Measurements from ENCODE around the gene PIK3C2A. TPM values are rescaled to one million over a fixed set of nuclear protein-coding genes. Genes with fewer than 3 reads are reported as not detected.

The PIK3C2A gene, protein sequence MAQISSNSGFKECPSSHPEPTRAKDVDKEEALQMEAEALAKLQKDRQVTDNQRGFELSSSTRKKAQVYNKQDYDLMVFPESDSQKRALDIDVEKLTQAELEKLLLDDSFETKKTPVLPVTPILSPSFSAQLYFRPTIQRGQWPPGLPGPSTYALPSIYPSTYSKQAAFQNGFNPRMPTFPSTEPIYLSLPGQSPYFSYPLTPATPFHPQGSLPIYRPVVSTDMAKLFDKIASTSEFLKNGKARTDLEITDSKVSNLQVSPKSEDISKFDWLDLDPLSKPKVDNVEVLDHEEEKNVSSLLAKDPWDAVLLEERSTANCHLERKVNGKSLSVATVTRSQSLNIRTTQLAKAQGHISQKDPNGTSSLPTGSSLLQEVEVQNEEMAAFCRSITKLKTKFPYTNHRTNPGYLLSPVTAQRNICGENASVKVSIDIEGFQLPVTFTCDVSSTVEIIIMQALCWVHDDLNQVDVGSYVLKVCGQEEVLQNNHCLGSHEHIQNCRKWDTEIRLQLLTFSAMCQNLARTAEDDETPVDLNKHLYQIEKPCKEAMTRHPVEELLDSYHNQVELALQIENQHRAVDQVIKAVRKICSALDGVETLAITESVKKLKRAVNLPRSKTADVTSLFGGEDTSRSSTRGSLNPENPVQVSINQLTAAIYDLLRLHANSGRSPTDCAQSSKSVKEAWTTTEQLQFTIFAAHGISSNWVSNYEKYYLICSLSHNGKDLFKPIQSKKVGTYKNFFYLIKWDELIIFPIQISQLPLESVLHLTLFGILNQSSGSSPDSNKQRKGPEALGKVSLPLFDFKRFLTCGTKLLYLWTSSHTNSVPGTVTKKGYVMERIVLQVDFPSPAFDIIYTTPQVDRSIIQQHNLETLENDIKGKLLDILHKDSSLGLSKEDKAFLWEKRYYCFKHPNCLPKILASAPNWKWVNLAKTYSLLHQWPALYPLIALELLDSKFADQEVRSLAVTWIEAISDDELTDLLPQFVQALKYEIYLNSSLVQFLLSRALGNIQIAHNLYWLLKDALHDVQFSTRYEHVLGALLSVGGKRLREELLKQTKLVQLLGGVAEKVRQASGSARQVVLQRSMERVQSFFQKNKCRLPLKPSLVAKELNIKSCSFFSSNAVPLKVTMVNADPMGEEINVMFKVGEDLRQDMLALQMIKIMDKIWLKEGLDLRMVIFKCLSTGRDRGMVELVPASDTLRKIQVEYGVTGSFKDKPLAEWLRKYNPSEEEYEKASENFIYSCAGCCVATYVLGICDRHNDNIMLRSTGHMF (N-terminal part only)
- 10 to 100 TPM; 31.0 to 63.4 (median 43.2) TPM for total RNA-seq

DNA sequence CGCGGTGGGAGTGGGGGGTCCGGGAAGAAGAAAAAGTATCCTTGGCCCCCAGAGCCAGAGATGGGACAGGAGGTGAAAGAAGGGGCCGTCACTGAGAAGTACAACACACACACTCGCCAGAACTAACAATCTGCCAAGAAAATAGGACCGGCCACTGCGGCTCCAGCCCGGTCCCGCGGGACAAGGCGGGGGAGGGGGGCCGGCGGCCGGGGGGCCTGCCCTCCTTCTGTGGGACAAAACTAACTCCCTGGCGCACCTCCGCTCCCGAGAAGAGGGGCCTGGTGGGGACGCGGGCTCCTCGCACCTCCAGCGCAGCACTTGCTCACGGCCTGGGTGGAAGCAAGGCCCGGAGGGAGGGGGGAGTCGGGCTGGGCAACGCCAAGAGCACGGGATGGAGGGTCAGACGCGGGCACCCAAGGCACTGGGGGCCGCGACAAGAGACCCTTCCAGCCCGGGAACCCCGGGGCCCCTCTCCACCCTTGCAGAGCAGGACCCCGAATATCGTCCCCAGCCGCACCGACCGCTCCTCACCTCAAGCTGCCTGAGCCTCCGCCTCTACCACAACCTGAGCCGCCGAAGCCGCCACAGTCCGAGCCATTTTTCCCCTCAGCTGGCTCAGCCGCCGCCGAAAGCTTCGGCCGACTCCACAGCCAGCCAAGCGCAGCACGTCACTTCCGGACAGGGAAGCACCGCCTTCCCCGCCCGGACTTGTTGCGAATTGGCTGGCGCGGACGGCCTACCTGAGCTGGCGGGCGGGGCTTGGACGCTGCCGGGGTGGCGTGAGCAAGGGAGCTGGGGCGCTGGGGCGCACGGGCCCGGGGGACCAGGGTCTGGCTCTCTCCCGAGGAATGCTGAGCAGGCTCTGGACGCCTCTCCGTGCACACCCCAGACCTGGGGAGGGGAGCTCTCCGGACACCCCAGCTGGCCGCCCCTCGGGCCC lies at the start of gene PIK3C2A:
Gene PIK3C2A (minus strand): TSS at position 670 of the 940 bp plus-strand sequence. CDS start 38,245 bp downstream, outside the sequence.
- TF ChIP-seq, protein P1, sequence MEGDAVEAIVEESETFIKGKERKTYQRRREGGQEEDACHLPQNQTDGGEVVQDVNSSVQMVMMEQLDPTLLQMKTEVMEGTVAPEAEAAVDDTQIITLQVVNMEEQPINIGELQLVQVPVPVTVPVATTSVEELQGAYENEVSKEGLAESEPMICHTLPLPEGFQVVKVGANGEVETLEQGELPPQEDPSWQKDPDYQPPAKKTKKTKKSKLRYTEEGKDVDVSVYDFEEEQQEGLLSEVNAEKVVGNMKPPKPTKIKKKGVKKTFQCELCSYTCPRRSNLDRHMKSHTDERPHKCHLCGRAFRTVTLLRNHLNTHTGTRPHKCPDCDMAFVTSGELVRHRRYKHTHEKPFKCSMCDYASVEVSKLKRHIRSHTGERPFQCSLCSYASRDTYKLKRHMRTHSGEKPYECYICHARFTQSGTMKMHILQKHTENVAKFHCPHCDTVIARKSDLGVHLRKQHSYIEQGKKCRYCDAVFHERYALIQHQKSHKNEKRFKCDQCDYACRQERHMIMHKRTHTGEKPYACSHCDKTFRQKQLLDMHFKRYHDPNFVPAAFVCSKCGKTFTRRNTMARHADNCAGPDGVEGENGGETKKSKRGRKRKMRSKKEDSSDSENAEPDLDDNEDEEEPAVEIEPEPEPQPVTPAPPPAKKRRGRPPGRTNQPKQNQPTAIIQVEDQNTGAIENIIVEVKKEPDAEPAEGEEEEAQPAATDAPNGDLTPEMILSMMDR (IDR thresholded peaks at IDR 0.05), result no peak
- TF ChIP-seq POLR2AphosphoS5 (IDR thresholded peaks at IDR 0.05) (peak; percentile 63 to 84 (median 70)), POLR2A (IDR thresholded peaks at IDR 0.05) (peak in 1 of 2 donors; percentile 90), EP300 (IDR thresholded peaks at IDR 0.05) (no peak)
- peak within 1 kb of the TSS; percentile 69 for H3K4me3 ChIP-seq
- no peaks in the 10 kb centered on the region for H3K9me3 ChIP-seq
- peaks cover 28% of the 10 kb centered on the region for H3K4me1 ChIP-seq
- H3K36me3 ChIP-seq, result no peaks in the 10 kb centered on the region
- no peaks in the 10 kb centered on the region for H3K27me3 ChIP-seq
- peak within 1 kb of the TSS; percentile 93 for H3K27ac ChIP-seq
- WGBS, result under 1% methylated on average over 37 of the region's 72 CpGs
- peak; percentile 98 to 99 for DNase-seq (ENCODE audit: low spot score in 2 of 2)

DNA sequence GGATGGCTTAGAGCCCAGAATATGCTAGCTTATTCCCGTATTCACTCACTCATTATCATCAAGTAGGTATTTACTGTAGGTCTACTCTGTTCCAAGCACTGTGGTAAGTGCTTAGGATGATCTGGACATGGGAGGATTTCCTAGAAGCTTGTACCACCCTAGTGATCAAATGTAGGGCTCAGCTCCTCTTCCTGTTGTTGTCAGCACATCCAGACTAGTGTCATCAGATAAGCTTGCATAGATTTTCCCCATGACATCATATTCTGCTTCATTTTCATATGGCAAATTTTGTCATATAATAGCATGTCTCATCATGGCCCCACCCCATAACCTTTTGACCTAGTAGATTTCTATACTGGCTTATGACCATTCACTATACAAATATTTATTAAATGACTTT lies 49.4 kb upstream of the PIK3C2A start:
- Histone ChIP-seq H3K27me3 (no peaks in the 10 kb centered on the region), H3K27ac (no peak overlapping the region), H3K4me3 (no peak overlapping the region), H3K4me1 (no peaks in the 10 kb centered on the region), H3K36me3 (no peaks in the 10 kb centered on the region), H3K9me3 (no peaks in the 10 kb centered on the region)
- DNase-seq (ENCODE audit: low spot score in 2 of 2), result no peak
- 50% methylated on average over 1 of the region's 1 CpG for WGBS
- TF ChIP-seq POLR2AphosphoS5 (IDR thresholded peaks at IDR 0.05) (no peak), EP300 (IDR thresholded peaks at IDR 0.05) (no peak), POLR2A (IDR thresholded peaks at IDR 0.05) (no peak)
- TF ChIP-seq, protein P1 (IDR thresholded peaks at IDR 0.05), result no peak

DNA sequence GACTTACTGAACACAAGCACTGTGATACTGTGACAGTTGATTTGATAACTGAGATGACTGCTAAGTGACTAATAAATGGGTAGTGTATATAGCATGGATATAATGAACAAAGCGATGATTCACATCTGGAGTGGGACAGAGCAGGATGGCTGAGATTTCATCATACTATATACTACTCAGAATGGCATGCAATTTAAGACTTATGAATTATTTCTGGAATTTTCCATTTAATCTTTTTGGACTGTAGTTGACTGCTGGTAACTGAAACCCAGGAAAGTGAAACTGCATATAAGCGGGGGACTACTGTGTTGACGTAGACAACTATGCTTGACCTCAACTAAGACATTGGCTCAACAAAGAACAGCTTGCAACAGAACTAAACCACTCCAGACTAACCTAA lies 48.7 kb upstream of the PIK3C2A start:
- Histone ChIP-seq H3K27ac (no peak overlapping the region), H3K36me3 (no peaks in the 10 kb centered on the region)
- DNase-seq (ENCODE audit: low spot score in 2 of 2), result no peak

DNA sequence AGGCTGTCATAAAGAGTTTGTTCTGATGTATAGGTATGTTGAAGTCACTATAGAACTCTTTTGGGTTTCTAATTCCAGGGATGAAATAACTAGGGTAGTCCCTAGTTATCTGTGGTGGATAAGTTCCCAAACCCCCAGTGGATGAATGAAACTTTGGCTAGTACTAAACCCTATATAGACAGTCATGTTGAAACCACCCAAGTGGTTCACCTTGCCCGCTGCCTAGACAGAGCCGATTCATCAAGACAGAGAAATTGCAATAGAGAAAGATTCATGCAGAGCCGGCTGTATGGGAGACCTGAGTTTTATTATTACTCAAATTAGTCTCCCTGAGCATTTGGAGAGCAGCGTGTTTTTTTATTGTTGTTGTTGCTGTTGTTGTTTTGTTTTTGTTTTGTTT lies 44.9 kb upstream of the PIK3C2A start:
- H3K4me3 ChIP-seq, result no peak overlapping the region
- no peaks in the 10 kb centered on the region for H3K4me1 ChIP-seq
- TF ChIP-seq POLR2A (IDR thresholded peaks at IDR 0.05) (no peak), POLR2AphosphoS5 (IDR thresholded peaks at IDR 0.05) (no peak), EP300 (IDR thresholded peaks at IDR 0.05) (no peak)
- TF ChIP-seq, protein P1 (IDR thresholded peaks at IDR 0.05), result no peak
- WGBS, result 71% methylated on average over 4 of the region's 4 CpGs
- no peak for DNase-seq (ENCODE audit: low spot score in 2 of 2)
- no peak overlapping the region for H3K27ac ChIP-seq
- H3K27me3 ChIP-seq, result no peaks in the 10 kb centered on the region
- no peaks in the 10 kb centered on the region for H3K9me3 ChIP-seq
- H3K36me3 ChIP-seq, result no peaks in the 10 kb centered on the region

More for the DNA sequence above, 48.7 kb upstream of the PIK3C2A start:
- no peaks in the 10 kb centered on the region for H3K4me1 ChIP-seq
- WGBS, result 79% methylated on average over 3 of the region's 3 CpGs
- no peak overlapping the region for H3K4me3 ChIP-seq
- no peaks in the 10 kb centered on the region for H3K9me3 ChIP-seq
- no peak for TF ChIP-seq POLR2AphosphoS5 (IDR thresholded peaks at IDR 0.05)
- TF ChIP-seq POLR2A (IDR thresholded peaks at IDR 0.05), result no peak
- TF ChIP-seq EP300 (IDR thresholded peaks at IDR 0.05), result no peak
- no peaks in the 10 kb centered on the region for H3K27me3 ChIP-seq

Data from suprapubic skin (tissue), 4 donors.